ENCODE measurements around the gene TCF21. TPM values are rescaled to one million over a fixed set of nuclear protein-coding genes. Genes with fewer than 3 reads are reported as not detected.

TCF21 gene
- total and polyA plus RNA-seq, 2 of the 13 experiments (the other 11 are each of a cell fraction or from before 2014, with no cell fraction given), result not detected

GRCh38 chr6:133893946-133894345 lies 5.0 kb downstream of the TCF21 start:
- H2AFZ ChIP-seq (ENCODE audit: low read length), result no peak overlapping the region
- H3K79me2 ChIP-seq (ENCODE audit: insufficient read depth, low read length), result no peaks in the 10 kb centered on the region
- ATAC-seq (no peak), DNase-seq (ENCODE audit: low spot score) (no peak), FAIRE-seq (no peak)
- no TSS peak for BruUV-seq (replicated peaks)
- intact Hi-C loops (cut with micrococcal nuclease; ENCODE audit: unreplicated experiment), result no loop called here
- no peak overlapping the region for H3K4me3 ChIP-seq (replicated peaks in 1 of 3; ENCODE audit: insufficient read depth in 1 of 3, low read depth in 2 of 3, low read length in 3 of 3)
- H3K36me3 ChIP-seq (replicated peaks in 1 of 2; ENCODE audit: control insufficient read depth in 1 of 2, insufficient read depth in 2 of 2, low read length in 2 of 2), result no peaks in the 10 kb centered on the region
- H3K27me3 ChIP-seq (ENCODE audit: control insufficient read depth in 1 of 2, insufficient read depth in 2 of 2, low read length in 2 of 2), result peaks cover 9 to 84% of the 10 kb centered on the region in 2 experiments
- H3K9me3 ChIP-seq (ENCODE audit: low read length), result no peaks in the 10 kb centered on the region
- TF ChIP-seq, protein P1, sequence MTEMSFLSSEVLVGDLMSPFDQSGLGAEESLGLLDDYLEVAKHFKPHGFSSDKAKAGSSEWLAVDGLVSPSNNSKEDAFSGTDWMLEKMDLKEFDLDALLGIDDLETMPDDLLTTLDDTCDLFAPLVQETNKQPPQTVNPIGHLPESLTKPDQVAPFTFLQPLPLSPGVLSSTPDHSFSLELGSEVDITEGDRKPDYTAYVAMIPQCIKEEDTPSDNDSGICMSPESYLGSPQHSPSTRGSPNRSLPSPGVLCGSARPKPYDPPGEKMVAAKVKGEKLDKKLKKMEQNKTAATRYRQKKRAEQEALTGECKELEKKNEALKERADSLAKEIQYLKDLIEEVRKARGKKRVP (CRISPR knock-in tag; IDR thresholded peaks at IDR 0.05), result no peak
- TF ChIP-seq ZNF180 (CRISPR knock-in tag; IDR thresholded peaks at IDR 0.05; ENCODE audit: borderline replicate concordance, low read depth) (no peak), ZNF207 (IDR thresholded peaks at IDR 0.05; ENCODE audit: borderline replicate concordance) (no peak), CBX1 (IDR thresholded peaks at IDR 0.05; ENCODE audit: low read depth) (no peak), SRSF1 (optimal IDR thresholded peaks at IDR 0.05; ENCODE audit: low read depth, low read length) (no peak), ZNF788 (CRISPR knock-in tag; IDR thresholded peaks at IDR 0.05; ENCODE audit: borderline replicate concordance) (no peak), PTBP1 (IDR thresholded peaks at IDR 0.05; ENCODE audit: low read depth, low read length, poor library complexity, severe bottlenecking) (no peak), NFIB (CRISPR knock-in tag; IDR thresholded peaks at IDR 0.05; ENCODE audit: borderline replicate concordance) (no peak), RBFOX2 (IDR thresholded peaks at IDR 0.05; ENCODE audit: low read depth, low read length) (no peak), ZNF616 (CRISPR knock-in tag; IDR thresholded peaks at IDR 0.05; ENCODE audit: low read depth) (no peak), ZMAT3 (CRISPR knock-in tag; conservative IDR thresholded peaks at IDR 0.05) (no peak), MYNN (CRISPR knock-in tag; IDR thresholded peaks at IDR 0.05; ENCODE audit: low read depth) (no peak), JDP2 (CRISPR knock-in tag; IDR thresholded peaks at IDR 0.05; ENCODE audit: borderline replicate concordance) (no peak), DDIT3 (CRISPR knock-in tag; IDR thresholded peaks at IDR 0.05) (no peak), REPIN1 (CRISPR knock-in tag; IDR thresholded peaks at IDR 0.05; ENCODE audit: borderline replicate concordance, low read depth) (no peak), ZNF367 (CRISPR knock-in tag; IDR thresholded peaks at IDR 0.05; ENCODE audit: borderline replicate concordance) (no peak), NFKB2 (CRISPR knock-in tag; IDR thresholded peaks at IDR 0.05; ENCODE audit: borderline replicate concordance) (no peak)
- TF ChIP-seq, protein P2, sequence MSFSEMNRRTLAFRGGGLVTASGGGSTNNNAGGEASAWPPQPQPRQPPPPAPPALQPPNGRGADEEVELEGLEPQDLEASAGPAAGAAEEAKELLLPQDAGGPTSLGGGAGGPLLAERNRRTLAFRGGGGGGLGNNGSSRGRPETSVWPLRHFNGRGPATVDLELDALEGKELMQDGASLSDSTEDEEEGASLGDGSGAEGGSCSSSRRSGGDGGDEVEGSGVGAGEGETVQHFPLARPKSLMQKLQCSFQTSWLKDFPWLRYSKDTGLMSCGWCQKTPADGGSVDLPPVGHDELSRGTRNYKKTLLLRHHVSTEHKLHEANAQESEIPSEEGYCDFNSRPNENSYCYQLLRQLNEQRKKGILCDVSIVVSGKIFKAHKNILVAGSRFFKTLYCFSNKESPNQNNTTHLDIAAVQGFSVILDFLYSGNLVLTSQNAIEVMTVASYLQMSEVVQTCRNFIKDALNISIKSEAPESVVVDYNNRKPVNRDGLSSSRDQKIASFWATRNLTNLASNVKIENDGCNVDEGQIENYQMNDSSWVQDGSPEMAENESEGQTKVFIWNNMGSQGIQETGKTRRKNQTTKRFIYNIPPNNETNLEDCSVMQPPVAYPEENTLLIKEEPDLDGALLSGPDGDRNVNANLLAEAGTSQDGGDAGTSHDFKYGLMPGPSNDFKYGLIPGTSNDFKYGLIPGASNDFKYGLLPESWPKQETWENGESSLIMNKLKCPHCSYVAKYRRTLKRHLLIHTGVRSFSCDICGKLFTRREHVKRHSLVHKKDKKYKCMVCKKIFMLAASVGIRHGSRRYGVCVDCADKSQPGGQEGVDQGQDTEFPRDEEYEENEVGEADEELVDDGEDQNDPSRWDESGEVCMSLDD (CRISPR knock-in tag; IDR thresholded peaks at IDR 0.05; ENCODE audit: borderline replicate concordance), result no peak
- no peaks in the 10 kb centered on the region for H4K20me1 ChIP-seq (ENCODE audit: insufficient read depth, low read length)
- no peak overlapping the region for H3K9ac ChIP-seq (ENCODE audit: insufficient read depth, low read depth, low read length)
- H3K4me1 ChIP-seq (ENCODE audit: insufficient read depth, low read length), result peaks cover 11% of the 10 kb centered on the region
- in situ Hi-C loops (cut with HindIII; ENCODE audit: extremely low pct_ligation_motif_present, low pct_unique_long_range_greater_than_20kb), result no loop called here
- ChIA-PET CTCF (ENCODE audit: low intra/inter-chr PET ratio, low total read pairs) (no interaction called here), POLR2A (no interaction called here)
- H3K27ac ChIP-seq (ENCODE audit: extremely low read length, insufficient read depth, low read length), result no peak overlapping the region
- WGBS (ENCODE audit: low lambda C conversion rate), result 19% methylated on average over 4 of the region's 4 CpGs
- H3K4me2 ChIP-seq (ENCODE audit: low read depth, low read length), result no peak overlapping the region
